SIG-M5 (cell line): Measurements from ENCODE around the gene GTF3C1.
"Not testable (repeated sequence)": the region's sequence is repeated elsewhere in the genome, so short reads cannot be mapped to it uniquely, and the experiment has no call there.

Experiments
- DNase-seq: peaks from one replicate; lab custom pipeline; 2025; lab: John Stamatoyannopoulos, UW

The GTF3C1 gene, protein sequence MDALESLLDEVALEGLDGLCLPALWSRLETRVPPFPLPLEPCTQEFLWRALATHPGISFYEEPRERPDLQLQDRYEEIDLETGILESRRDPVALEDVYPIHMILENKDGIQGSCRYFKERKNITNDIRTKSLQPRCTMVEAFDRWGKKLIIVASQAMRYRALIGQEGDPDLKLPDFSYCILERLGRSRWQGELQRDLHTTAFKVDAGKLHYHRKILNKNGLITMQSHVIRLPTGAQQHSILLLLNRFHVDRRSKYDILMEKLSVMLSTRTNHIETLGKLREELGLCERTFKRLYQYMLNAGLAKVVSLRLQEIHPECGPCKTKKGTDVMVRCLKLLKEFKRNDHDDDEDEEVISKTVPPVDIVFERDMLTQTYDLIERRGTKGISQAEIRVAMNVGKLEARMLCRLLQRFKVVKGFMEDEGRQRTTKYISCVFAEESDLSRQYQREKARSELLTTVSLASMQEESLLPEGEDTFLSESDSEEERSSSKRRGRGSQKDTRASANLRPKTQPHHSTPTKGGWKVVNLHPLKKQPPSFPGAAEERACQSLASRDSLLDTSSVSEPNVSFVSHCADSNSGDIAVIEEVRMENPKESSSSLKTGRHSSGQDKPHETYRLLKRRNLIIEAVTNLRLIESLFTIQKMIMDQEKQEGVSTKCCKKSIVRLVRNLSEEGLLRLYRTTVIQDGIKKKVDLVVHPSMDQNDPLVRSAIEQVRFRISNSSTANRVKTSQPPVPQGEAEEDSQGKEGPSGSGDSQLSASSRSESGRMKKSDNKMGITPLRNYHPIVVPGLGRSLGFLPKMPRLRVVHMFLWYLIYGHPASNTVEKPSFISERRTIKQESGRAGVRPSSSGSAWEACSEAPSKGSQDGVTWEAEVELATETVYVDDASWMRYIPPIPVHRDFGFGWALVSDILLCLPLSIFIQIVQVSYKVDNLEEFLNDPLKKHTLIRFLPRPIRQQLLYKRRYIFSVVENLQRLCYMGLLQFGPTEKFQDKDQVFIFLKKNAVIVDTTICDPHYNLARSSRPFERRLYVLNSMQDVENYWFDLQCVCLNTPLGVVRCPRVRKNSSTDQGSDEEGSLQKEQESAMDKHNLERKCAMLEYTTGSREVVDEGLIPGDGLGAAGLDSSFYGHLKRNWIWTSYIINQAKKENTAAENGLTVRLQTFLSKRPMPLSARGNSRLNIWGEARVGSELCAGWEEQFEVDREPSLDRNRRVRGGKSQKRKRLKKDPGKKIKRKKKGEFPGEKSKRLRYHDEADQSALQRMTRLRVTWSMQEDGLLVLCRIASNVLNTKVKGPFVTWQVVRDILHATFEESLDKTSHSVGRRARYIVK (N-terminal part only)

GRCh38 chr16:27549746-27550581 lies at the start of gene GTF3C1, which contains the start of gene KATNIP:
TSS of gene GTF3C1 (minus strand) at chr16:27549913. CDS start at chr16:27549890, 23 bp downstream.
TSS of gene KATNIP (plus strand) at chr16:27550144. CDS start at chr16:27550171, 27 bp downstream.
- peak; percentile 60 for DNase-seq

DNA sequence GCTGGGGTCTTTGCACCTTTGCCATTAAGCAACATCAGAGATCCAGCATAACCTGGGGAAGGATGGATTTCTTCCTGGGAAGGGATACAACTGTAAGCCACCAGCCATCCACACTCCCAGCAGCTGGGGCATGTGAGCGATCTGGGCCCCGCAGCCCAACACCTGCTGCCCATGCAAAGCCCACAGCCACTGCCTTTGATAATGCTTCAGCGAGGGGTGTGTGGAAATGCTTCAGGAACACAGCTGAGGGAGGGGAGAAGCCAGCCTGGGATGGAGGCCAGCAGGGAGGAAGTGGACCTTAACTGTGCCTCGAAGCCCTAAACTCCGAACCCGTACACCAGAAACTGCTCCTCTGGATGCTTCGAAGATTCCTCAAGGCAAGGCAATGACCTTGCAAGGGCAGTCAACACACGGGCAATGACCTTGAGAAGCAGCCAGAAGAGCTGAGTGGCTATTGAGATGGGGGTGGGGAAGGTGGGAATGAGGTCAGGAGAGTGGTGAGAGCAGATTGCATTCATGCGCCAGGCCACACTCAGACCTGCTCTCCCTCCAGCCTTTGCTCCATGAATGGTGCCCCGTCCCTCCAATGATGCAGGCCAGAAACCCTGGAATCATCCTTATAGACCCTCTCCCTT lies 49.3 kb upstream of the GTF3C1 start:
- no peak for DNase-seq

GRCh38 chr16:27598220-27598619 lies 48.5 kb upstream of the GTF3C1 start:
- DNase-seq, result no peak

GRCh38 chr16:27597361-27597760 lies 47.6 kb upstream of the GTF3C1 start:
- DNase-seq, result no peak

DNA sequence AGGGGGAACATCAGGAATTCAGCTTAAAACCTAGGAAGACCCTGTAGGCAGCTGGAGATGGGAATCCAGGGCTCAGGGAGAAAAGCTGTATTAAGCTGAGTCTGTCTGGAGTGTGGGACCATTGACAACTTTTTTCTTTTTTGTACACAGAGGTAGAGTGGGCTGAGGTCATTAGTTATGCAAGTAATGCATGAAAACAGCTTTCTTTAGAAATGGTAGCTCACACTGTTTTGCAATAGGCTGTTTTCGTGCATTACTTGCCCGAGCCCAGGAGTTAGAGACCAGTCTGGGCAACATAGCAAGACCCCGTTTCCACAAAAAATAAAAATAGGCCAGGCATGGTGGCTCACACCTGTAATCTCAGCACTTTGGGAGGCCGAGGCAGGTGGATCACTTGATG lies 46.7 kb upstream of the GTF3C1 start:
- DNase-seq, result no peak

GRCh38 chr16:27595993-27596392 lies 46.3 kb upstream of the GTF3C1 start:
- DNase-seq, result no peak

- no peak for DNase-seq
Observed at GRCh38 chr16:27595475-27595874, 45.8 kb upstream of the GTF3C1 start.

DNA sequence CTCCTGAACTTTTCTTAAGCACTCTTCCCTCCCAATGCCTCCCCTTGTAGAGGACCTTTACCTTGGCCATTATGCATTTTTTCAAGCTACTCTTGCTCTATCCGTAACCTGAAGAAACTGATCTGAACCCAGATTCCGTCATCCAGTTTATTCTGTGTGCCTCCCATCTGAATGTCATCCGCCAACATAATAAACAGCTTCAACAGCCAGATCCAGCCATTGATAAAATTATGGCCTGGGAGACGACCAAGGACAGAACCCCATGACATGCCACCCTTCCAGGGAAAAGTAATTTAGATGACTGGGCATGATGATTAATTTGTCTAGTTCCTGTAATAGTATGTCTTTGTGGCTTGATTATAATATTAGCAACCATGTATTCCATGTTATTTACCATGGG lies 42.1 kb upstream of the GTF3C1 start:
- DNase-seq, result no peak

DNA sequence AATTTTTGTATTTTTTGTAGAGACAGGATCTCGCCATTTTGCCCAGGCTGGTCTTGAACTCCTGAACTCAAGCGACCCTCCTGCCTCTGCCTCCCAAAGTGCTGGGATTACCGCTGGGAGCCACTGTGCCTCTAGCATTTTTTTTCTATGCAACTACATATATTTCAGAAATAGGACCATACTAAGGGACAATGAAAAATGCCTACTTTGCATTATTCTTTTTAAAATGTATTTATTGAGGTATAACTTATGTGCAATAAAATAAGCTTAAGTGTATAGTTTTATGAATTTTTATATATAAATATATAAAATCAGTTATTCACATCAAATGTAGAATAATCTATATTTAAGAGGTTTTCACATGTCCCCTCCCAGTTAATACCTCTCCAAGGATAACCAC lies 38.3 kb upstream of the GTF3C1 start:
- DNase-seq, result no peak

DNA sequence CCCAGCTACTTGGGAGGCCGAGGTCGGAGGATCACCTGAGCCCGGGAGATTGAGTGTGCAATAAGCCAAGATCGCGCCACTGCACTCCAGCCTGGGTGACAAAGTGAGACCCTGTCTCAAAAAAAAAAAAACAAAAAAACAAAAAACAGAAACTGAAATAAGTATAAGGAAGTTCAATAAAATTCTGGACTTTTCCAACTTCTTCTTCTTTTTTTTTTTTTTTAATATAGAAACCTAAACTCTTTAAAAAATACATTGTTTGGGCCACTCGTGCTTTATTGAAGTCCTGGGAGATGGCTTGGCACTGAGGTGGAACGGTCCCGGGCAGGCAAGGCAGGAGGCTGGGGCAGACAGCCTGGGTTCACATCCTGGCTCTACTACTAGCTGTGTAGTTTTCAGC lies 37.0 kb upstream of the GTF3C1 start:
- no peak for DNase-seq

- DNase-seq, result no peak
Observed at GRCh38 chr16:27585200-27585599, 35.5 kb upstream of the GTF3C1 start.

GRCh38 chr16:27583634-27584033 lies 33.9 kb upstream of the GTF3C1 start:
- DNase-seq, result no peak

DNA sequence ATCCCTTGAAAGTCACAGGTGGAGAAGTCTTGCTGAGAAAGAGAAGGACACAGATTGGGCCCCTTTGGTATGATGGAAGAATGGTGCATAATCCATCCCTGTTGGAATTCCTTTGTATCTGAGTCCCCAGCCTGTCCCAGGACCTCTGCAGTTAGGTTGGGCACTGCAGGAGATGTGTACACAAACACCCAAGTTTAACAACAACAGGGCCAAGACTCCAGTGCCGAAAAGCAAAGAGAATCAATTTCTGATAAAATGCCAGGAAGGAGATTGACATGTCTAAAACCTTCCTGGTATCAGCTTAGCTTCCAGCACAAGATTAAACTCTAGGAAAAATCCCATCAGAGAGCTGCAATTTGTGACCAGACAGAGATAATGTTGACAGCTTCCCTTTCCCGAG lies 33.2 kb upstream of the GTF3C1 start:
- DNase-seq, result no peak

- DNase-seq, result no peak
Observed at GRCh38 chr16:27579087-27579980, 29.6 kb upstream of the GTF3C1 start.

- DNase-seq, result no peak
Observed at GRCh38 chr16:27576729-27577128, 27.0 kb upstream of the GTF3C1 start.

GRCh38 chr16:27572711-27573110 lies 23.0 kb upstream of the GTF3C1 start:
- DNase-seq, result no peak

GRCh38 chr16:27571433-27572326 lies 22.0 kb upstream of the GTF3C1 start:
- DNase-seq, result no peak

GRCh38 chr16:27570986-27571385 lies 21.3 kb upstream of the GTF3C1 start:
- DNase-seq, result not testable (repeated sequence)

DNA sequence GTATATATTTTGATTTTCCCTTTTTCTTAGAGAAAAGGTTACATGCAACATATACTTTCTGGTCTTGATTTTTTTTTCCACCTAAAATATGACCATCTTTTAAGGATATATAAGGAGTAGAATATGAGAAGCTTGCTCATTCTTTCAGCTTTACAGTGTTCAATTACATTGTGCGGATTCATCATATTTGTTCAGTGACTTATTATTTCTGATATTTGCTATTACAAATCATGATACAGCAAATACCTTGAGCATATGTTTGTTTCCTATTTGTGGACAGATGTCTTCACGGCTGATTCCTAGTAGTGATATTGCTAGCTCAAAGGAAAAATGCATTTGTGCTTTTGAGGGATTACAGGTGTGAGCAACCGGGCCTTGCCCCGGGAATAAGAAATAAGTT lies 18.4 kb upstream of the GTF3C1 start:
- DNase-seq, result no peak
